Stomach (tissue), 9 donors: ENCODE results near the gene PRXL2B. TPM values are rescaled to one million over a fixed set of nuclear protein-coding genes. Genes with fewer than 3 reads are reported as not detected.
"Not testable (repeated sequence)": the region's sequence is repeated elsewhere in the genome, so short reads cannot be mapped to it uniquely, and the experiment has no call there.

ENCODE experiments used
- DNase-seq, 2 donors: peaks; one replicate each; pipeline versions ENCODE4 v3.0.0 to v3.0.0-alpha.2; 2013 to 2019
- H3K27ac ChIP-seq, 5 donors: fragments of 200-600 bp in 4 of 5; sonication (generic) in 4 of 5; one replicate each; pipeline ENCODE4 v1.5.1; 2013 to 2019; ENCODE audit warnings: mild to moderate bottlenecking in 1 of 5, moderate library complexity in 1 of 5
- H3K27me3 ChIP-seq, 3 donors: fragments of 200-600 bp; sonication (generic); one replicate each; pipeline ENCODE4 v1.5.1; 2017 to 2019; ENCODE audit warnings: mixed run types in 1 of 3
- H3K36me3 ChIP-seq, 4 donors: fragments of 200-600 bp; sonication (generic); 1 replicate in 3 of 4; 2 replicates in 1 of 4; pipeline ENCODE4 v1.5.1; 2016 to 2019
- H3K4me1 ChIP-seq, 4 donors: fragments of 200-600 bp; sonication (generic); one replicate each; pipeline ENCODE4 v1.5.1; 2016 to 2019
- H3K4me3 ChIP-seq, 4 donors: fragments of 200-600 bp; sonication (generic) in 3 of 4; one replicate each; pipeline ENCODE4 v1.5.1; 2016 to 2019; ENCODE audit warnings: mild to moderate bottlenecking in 1 of 4
- H3K9me3 ChIP-seq, 4 donors: fragments of 200-600 bp; sonication (generic); one replicate each; pipeline ENCODE4 v1.5.1; 2016 to 2019
- CTCF ChIP-seq, 7 experiments: fragments of 450-650 bp in 4 of 7; fragments of 200-600 bp in 3 of 7; sonication (generic) in 3 of 7; IDR thresholded peaks; one replicate each; pipeline ENCODE4 v1.5.1; 2016 to 2019; ENCODE audit warnings: antibody characterized with exemption in 7 of 7, control low read depth in 2 of 7, mild to moderate bottlenecking in 1 of 7
- EP300 ChIP-seq: sonication (generic); formaldehyde crosslinking; IDR thresholded peaks from one replicate; pipeline ENCODE4 v1.6.1; 2017; ENCODE audit warnings: antibody characterized with exemption
- POLR2A ChIP-seq, 4 donors: fragments of 450-650 bp; IDR thresholded peaks; one replicate each; pipeline ENCODE4 v1.6.1; 2016; ENCODE audit warnings: antibody characterized with exemption in 4 of 4, control low read depth in 2 of 4, mild to moderate bottlenecking in 1 of 4, moderate library complexity in 1 of 4
- POLR2AphosphoS5 ChIP-seq, 3 donors: sonication (generic); formaldehyde crosslinking; IDR thresholded peaks; one replicate each; pipeline ENCODE4 v1.6.1; 2016; ENCODE audit warnings: antibody characterized with exemption in 3 of 3
- WGBS, 5 donors: extraction: QIAGEN DNeasy Blood & Tissue Kit in 3 of 5; methylation state at CpG; one replicate each; pipeline versions ENCODE4 v1.1.5 to v1.1.7; 2013 to 2018; 5-methylcytosine and 5-hydroxymethylcytosine counted together
- intact Hi-C: fragments of 100-400 bp; cut with DNase I; formaldehyde crosslinking; loops from one replicate; pipeline ENCODE4 v1.15.1; 2023; ENCODE audit warnings: low total_unique reads
- polyA plus RNA-seq, 3 donors: library from polyadenylated mRNA; stranded (reverse); fragments of 200-250 nt; gene quantifications; one replicate each; pipeline ENCODE4 v1.2.3, GENCODE V29; 2013
- total RNA-seq, 5 donors: library from RNA; depleted of rRNA; stranded (reverse); fragments of >200 nt; gene quantifications; one replicate each; pipeline versions ENCODE4 v1.1.0 to v1.2.3, GENCODE V29; 2014 to 2016
- donor health status: healthy with polysubstance abuse.
- donor health status: Bipolar disorder and iron deficiency.
- donor health status: healthy.

Gene PRXL2B
- total and polyA plus RNA-seq, 8 donors: 8.5 to 668 (median 21.0) TPM

- TF ChIP-seq POLR2A (IDR thresholded peaks at IDR 0.05) (no peak), CTCF (IDR thresholded peaks at IDR 0.05) (no peak), POLR2AphosphoS5 (IDR thresholded peaks at IDR 0.05) (no peak), EP300 (no peak)
- Histone ChIP-seq H3K4me3 (no peak overlapping the region), H3K36me3 (no peaks in the 10 kb centered on the region), H3K27me3 (peaks cover 2 to 65% (median 35%) of the 10 kb centered on the region in 3 donors), H3K9me3 (peaks cover 0 to 2% (median 0%) of the 10 kb centered on the region in 4 donors), H3K4me1 (peaks cover 0 to 9% (median 8%) of the 10 kb centered on the region in 4 donors), H3K27ac (no peak overlapping the region)
- intact Hi-C loops: no loop called here
- no peak for DNase-seq
- 71 to 83% (median 76%) methylated on average over 12 of the region's 12 CpGs for WGBS, 5 donors
Observed at GRCh38 chr1:2623571-2624337, 37.2 kb downstream of the PRXL2B start.

GRCh38 chr1:2624735-2625300 is 38.2 kb downstream of the PRXL2B start:
- TF ChIP-seq EP300: no peak
- TF ChIP-seq CTCF (IDR thresholded peaks at IDR 0.05): no peak
- TF ChIP-seq POLR2AphosphoS5 (IDR thresholded peaks at IDR 0.05): no peak
- TF ChIP-seq POLR2A (IDR thresholded peaks at IDR 0.05): no peak
- no peak overlapping the region for H3K27ac ChIP-seq
- H3K9me3 ChIP-seq: peaks cover 0 to 2% (median 0%) of the 10 kb centered on the region in 4 donors
- H3K36me3 ChIP-seq: no peaks in the 10 kb centered on the region
- DNase-seq: no peak
- intact Hi-C loops: no loop called here
- peaks cover 11 to 76% (median 46%) of the 10 kb centered on the region in 3 donors for H3K27me3 ChIP-seq
- no peak overlapping the region for H3K4me3 ChIP-seq
- 82 to 93% (median 86%) methylated on average over 13 of the region's 13 CpGs for WGBS, 5 donors
- H3K4me1 ChIP-seq: peaks cover 0 to 15% (median 14%) of the 10 kb centered on the region in 4 donors

- DNase-seq: no peak
- Histone ChIP-seq H3K27ac (no peak overlapping the region), H3K27me3 (peaks cover 15 to 81% (median 51%) of the 10 kb centered on the region in 3 donors), H3K9me3 (peaks cover 0 to 2% (median 0%) of the 10 kb centered on the region in 4 donors), H3K36me3 (no peaks in the 10 kb centered on the region), H3K4me1 (peaks cover 0 to 15% (median 14%) of the 10 kb centered on the region in 4 donors), H3K4me3 (no peak overlapping the region)
- intact Hi-C loops: no loop called here
- TF ChIP-seq POLR2AphosphoS5 (IDR thresholded peaks at IDR 0.05): no peak
- TF ChIP-seq POLR2A (IDR thresholded peaks at IDR 0.05): no peak
- TF ChIP-seq EP300: no peak
- TF ChIP-seq CTCF (IDR thresholded peaks at IDR 0.05): no peak
- WGBS, 5 donors: 76 to 92% (median 92%) methylated on average over 9 to 10 of the region's 10 CpGs
Observed at GRCh38 chr1:2625311-2625710, 38.7 kb downstream of the PRXL2B start.

- not testable (repeated sequence) for DNase-seq
Observed at GRCh38 chr1:2625748-2626147, 39.2 kb downstream of the PRXL2B start.

More at GRCh38 chr1:2625748-2626147, 39.2 kb downstream of the PRXL2B start:
- H3K9me3 ChIP-seq, intact Hi-C loops, H3K27ac ChIP-seq, H3K36me3 ChIP-seq, H3K4me3 ChIP-seq: not testable (repeated sequence)
- WGBS, 5 donors: 63 to 77% (median 72%) methylated on average over 7 of the region's 7 CpGs
- peaks cover 0 to 15% (median 14%) of the 10 kb centered on the region in 4 donors for H3K4me1 ChIP-seq
- H3K27me3 ChIP-seq: peaks cover 15 to 84% (median 51%) of the 10 kb centered on the region in 3 donors
